CD4-positive, alpha-beta T cell treated with Interleukin-21 for 1 hour (primary cell): Measurements from ENCODE around the gene ESYT2.
"Not testable (repeated sequence)": the region's sequence is repeated elsewhere in the genome, so short reads cannot be mapped to it uniquely, and the experiment has no call there.

Experiments used
- DNase-seq: peaks from one replicate; pipeline ENCODE4 v3.0.0-alpha.2; 2020

ESYT2 gene

DNA sequence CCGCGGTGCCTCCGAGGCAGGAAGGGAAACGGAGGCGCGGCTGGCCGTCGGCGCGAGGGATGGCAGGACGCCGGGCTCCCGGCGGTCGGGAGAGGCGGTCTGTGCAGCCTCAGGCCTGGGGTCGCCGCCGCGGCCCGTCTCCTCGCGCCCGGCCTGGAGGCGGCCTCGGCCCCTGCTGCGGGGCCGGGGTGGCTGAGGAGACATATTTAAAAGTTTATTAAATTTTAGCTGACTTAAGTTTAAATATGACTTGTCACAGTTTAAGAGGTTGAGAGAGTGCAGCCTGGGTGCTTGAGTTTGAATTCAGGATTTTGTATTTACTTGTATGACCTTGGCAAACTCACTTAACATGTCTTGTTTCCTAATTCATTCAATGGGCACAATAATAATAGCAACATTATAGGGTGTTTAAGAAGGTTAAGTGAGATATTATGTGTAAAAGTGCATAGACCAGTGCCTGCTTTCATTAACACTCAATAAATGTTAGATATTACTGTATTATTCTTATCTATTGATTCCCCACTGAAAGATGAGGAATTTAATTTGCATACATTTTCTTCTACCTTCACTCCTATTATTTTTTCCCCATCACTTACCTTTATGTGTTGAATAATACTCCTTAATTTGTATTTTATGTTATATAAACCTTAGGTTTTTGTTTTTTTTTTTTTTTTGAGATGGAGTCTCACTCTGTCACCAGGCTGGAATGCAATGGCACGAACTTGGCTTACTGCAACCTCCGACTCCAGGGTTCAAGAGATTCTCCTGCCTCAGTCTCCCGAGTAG is 27.8 kb upstream of the ESYT2 start:
- DNase-seq = no peak

GRCh38 chr7:158854681-158855081 is 25.4 kb upstream of the ESYT2 start:
- DNase-seq = no peak

DNA sequence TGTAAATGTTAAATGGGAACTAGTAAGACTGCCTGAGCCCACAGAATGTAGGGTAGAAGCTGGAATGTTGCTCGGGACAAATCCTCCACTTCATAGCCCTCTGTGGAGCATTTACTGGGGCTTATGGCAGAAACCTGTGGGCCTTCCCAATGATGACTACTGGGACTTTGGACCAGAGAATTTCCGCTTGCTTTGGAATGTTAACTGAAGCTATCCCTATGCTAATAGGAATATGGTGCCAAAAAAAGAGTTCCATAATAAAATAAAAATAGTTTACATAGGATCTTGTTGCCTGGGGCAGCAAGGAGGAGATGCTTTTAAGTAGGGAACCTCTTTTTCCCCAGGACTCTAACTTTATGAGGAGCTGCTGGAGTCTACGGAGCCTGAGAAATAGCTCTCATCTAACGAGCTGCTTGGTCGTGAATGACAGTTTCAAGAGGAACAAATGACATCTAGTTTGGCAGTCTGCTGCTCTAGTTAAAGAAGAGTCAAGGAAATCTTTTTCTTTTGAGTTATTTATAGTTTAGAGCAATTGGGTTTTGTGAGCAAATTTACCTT is 21.3 kb upstream of the ESYT2 start:
- DNase-seq = no peak

GRCh38 chr7:158849768-158850544 is 20.6 kb upstream of the ESYT2 start:
- DNase-seq = no peak

- DNase-seq = no peak
Observed at GRCh38 chr7:158849442-158849767, 20.1 kb upstream of the ESYT2 start.

DNA sequence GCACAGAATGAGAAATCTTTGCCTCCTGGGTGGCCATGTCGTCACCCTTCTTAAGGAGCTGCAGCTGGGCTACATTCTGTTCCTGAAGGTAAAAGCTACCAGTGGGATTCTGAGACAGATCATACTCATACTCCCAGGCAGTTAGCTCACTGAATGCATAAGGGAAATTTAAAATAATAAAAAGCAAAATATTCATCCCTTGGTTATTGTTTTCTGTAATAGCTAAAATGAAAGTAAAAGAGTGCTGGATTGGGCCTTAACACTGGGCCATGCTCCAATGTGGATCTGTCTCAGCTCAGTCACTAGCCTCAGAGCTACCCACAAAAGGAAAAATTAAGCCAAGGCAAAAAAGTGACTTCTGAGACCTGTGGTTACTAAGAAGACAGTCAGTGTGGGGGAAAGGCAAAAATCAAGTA is 18.1 kb upstream of the ESYT2 start:
- peak; percentile 26 for DNase-seq

GRCh38 chr7:158846304-158846703 is 17.0 kb upstream of the ESYT2 start:
- no peak for DNase-seq

DNA sequence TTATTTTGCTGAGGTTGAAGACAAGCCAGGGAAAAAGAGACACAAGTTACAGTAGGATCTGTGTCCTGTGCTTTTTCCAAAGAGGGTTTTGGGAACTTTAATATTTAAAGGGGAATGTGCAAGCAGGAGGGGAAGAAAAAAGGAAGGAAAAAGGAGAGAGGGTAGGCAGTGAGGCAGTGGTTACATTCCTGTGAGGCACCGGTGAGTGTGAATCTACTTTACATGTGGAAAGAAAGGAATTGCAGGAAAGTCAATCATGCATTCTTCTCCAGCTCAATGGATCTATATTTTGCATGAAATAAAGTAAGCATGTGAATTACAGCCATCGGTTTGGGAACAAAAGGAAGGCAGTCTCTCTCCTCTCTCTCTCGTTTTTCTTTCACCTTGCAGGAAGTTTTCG is 14.5 kb upstream of the ESYT2 start:
- DNase-seq = no peak

GRCh38 chr7:158842486-158842885 is 13.2 kb upstream of the ESYT2 start:
- DNase-seq = no peak

DNA sequence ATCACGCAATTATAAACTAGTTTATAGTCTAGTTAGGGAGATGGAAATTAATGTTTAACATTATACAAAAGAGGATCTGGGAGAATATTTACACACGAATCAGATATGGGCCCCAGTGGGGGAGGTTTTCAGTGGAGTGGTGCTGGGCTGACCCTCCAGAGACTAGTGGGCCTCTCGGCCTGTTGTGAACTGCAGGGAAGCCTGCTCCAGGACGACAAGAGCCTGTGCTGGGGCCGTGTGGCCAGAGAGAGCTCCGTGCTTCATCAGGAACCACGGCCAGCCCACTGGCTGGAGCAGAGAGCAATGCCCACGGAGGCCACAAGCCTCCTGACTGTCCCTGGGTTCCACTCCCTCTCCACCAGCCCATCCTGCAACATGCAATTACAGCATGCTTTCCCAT is 11.3 kb upstream of the ESYT2 start:
- no peak for DNase-seq

DNA sequence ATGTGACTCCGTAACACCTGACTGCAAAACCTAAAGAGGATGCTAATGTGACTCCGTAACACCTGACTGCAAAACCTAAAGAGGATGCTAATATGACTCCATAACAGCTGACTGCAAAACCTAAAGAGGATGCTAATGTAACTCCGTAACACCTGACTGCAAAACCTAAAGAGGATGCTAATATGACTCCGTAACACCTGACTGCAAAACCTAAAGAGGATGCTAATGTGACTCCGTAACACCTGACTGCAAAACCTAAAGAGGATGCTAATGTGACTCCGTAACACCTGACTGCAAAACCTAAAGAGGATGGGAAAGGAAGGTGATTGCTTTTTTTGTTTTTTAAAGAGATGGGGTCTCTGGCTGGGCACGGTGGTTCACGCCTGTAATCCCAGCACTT is 9.9 kb upstream of the ESYT2 start:
- not testable (repeated sequence) for DNase-seq

DNA sequence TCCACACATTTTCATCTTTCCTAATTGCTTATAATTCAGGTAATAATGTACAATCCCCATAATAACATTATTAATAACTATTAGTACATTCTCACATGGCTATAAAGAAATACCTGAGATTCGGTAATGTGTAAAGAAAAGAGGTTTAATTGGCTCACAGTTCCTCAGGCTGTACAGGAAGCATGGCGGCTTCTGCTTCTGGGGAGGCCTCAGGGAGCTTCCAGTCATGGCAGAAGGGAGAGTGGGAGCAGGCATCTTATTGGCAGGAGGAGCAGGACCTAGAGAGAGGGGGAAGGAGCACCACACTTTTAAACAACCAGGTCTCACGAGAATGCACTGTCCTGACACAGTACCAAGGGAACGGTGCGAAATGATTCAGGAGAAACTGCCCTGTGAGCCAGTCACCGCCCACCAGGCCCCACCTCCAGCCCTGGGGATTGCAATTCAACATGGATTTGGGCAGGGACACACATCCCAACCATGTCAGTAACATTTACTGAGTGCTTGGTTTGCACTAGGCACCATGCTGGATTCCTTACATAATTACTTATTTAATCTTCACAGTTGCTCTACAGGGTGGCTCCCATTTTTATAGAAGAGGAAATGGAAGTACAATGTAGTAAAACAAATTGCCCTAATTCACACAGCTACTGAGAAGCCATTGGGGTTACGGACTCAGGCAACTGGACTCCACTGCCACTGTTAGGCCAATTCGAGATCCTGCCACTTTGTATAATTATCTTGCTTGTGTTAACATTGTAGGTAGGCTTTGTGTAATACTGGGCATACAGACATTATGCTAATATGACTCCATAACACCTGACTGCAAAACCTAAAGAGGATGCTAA is 8.7 kb upstream of the ESYT2 start:
- DNase-seq = no peak

- no peak for DNase-seq
Observed at GRCh38 chr7:158836692-158837091, 7.4 kb upstream of the ESYT2 start.

- DNase-seq = no peak
Observed at GRCh38 chr7:158834878-158835784, 5.8 kb upstream of the ESYT2 start.

DNA sequence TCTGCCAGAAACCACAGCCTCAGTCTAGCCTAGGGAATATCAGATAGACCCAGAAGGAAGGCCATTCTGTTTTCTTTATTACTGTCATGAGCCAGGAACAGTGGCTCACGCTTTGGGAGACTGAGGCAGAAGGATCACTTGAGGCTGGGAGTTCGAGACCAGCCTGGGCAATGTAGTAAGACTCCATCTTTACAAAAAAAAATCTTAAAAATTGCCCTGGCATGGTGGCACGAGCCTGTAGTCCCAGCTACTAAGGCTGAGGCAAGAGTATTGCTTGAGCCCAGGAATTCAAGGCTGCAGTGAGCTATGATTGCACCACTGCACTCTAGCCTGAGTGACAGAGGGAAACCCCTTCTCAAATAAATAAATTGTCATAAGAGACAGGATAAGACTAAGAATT is 3.7 kb upstream of the ESYT2 start:
- no peak for DNase-seq

GRCh38 chr7:158831738-158832091 is 2.4 kb upstream of the ESYT2 start:
- DNase-seq = no peak

GRCh38 chr7:158830211-158830723 is 958 bp upstream of the ESYT2 start:
- DNase-seq = no peak

DNA sequence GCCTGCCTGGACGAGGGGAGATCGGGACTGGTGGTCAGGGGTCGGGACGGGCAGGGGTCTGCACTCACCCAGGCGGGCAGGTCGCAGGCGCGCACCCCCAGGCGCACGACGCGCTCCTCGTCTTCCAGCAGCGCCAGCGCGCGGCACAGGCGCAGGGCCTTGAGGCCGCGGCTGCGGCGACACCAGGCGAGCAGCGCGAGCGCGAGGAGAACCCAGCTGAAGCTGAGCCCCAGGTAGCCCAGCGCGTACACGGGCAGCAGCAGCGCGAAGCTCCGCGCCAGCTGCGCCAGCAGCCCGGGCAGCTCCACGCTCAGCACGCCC is 328 bp downstream of the ESYT2 start:
- no peak for DNase-seq

DNA sequence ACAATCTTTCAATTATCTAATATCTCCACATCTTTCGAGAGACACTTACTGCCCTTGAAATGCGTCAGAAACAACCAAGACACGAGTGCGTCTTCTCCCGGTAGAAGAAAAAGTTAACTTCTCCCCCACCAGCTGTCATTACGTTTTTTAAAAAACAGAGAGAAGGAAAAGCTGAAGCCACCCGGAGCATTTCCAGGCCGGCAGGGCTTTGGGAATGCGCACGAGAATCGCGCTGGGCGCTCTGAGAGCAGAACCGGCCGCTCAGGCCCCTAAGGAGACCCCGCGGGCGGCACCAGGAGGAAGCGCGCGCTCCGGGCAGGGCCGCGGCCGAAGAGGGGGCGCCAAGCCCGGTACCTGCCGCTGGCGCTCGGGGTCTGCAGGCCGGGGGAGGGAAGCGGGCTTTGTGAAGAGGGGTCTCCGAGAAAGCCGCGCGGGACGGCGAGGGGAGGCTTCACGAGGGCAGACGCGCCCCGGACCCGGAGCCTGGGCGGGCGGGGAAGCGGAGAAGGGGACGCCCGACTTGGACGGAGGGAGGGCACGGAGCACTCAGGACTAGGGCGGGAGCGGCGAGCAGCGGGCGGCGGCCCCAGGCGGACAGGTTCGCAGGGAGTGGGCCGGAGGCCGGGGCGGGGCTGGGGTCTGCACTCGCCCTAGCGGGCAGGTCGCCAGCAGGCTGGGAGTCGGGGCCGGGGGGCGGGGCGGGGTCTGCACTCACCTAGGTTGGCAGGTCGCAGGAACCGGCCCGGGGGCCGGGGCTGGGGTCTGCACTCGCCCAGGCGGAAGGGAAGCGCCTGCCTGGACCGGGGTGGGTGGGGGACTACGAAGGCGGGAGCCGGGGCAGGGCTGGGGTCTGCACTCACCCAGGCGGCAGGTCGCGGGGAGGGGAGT is 932 bp downstream of the ESYT2 start:
- DNase-seq = peak; percentile 44

DNA sequence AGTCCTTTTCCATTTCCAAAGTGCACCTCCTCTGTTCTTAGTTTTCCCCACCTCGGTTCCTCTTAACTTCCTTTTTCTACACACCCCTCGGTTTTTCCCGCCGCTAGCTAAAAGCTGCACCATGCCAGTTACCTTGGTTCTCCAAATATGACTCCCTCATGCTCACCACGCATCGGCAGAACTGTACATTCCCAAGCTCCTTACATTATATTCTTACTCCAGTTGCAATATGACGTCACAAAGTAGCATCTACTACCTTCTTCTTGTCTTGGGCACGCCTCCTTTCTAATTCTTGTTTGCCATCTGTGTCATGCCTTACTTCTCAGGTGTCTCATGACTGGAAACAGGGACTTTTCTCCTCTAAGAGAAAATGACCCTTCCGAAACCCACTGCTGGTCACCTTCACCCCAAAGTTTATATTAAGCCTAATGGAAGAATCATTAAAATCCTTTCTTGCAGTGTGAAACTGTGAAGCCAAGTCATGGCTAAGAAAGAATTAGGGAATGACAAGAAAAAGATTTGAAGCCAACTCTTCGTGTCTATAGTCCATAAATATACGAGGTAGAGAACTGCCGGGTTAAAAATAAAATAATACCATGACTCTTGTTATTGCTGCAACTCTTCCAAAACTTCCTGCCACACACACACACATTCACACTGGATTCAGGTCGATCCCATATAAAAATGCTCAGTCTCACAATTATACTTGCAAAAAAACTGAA is 1.7 kb downstream of the ESYT2 start:
- peak; percentile 71 for DNase-seq
